ENCODE data around the gene ASCL3. TPM values are rescaled to one million over a fixed set of nuclear protein-coding genes. Genes with fewer than 3 reads are reported as not detected.

ASCL3 gene
- total RNA-seq, 1 donor from 2014 or later: not detected

GRCh38 chr11:8934742-8935488 is 7.9 kb downstream of the ASCL3 start:
- Mint-ChIP-seq H3K36me3 (ENCODE audit: unreplicated experiment) (no peaks in the 10 kb centered on the region), H3K4me1 (ENCODE audit: low read depth, unreplicated experiment) (peaks cover 2% of the 10 kb centered on the region), H3K27me3 (ENCODE audit: unreplicated experiment) (peaks cover 2% of the 10 kb centered on the region), H3K9me3 (ENCODE audit: unreplicated experiment) (peaks cover 1% of the 10 kb centered on the region), H3K4me3 (ENCODE audit: unreplicated experiment) (no peak overlapping the region), H3K27ac (ENCODE audit: unreplicated experiment) (no peak overlapping the region)
- TF ChIP-seq, protein P1, sequence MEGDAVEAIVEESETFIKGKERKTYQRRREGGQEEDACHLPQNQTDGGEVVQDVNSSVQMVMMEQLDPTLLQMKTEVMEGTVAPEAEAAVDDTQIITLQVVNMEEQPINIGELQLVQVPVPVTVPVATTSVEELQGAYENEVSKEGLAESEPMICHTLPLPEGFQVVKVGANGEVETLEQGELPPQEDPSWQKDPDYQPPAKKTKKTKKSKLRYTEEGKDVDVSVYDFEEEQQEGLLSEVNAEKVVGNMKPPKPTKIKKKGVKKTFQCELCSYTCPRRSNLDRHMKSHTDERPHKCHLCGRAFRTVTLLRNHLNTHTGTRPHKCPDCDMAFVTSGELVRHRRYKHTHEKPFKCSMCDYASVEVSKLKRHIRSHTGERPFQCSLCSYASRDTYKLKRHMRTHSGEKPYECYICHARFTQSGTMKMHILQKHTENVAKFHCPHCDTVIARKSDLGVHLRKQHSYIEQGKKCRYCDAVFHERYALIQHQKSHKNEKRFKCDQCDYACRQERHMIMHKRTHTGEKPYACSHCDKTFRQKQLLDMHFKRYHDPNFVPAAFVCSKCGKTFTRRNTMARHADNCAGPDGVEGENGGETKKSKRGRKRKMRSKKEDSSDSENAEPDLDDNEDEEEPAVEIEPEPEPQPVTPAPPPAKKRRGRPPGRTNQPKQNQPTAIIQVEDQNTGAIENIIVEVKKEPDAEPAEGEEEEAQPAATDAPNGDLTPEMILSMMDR (IDR thresholded peaks at IDR 0.05; ENCODE audit: partially characterized antibody, unreplicated experiment): no peak
- no peak for DNase-seq

GRCh38 chr11:8933931-8934330 is 8.9 kb downstream of the ASCL3 start:
- H3K9me3 Mint-ChIP-seq (ENCODE audit: unreplicated experiment): peaks cover 1% of the 10 kb centered on the region
- no peaks in the 10 kb centered on the region for H3K36me3 Mint-ChIP-seq (ENCODE audit: unreplicated experiment)
- peaks cover 2% of the 10 kb centered on the region for H3K4me1 Mint-ChIP-seq (ENCODE audit: low read depth, unreplicated experiment)
- peaks cover 2% of the 10 kb centered on the region for H3K27me3 Mint-ChIP-seq (ENCODE audit: unreplicated experiment)
- H3K4me3 Mint-ChIP-seq (ENCODE audit: unreplicated experiment): no peak overlapping the region
- H3K27ac Mint-ChIP-seq (ENCODE audit: unreplicated experiment): no peak overlapping the region
- TF ChIP-seq, protein P1 (IDR thresholded peaks at IDR 0.05; ENCODE audit: partially characterized antibody, unreplicated experiment): peak; percentile 26
- peak; percentile 24 for DNase-seq

DNA sequence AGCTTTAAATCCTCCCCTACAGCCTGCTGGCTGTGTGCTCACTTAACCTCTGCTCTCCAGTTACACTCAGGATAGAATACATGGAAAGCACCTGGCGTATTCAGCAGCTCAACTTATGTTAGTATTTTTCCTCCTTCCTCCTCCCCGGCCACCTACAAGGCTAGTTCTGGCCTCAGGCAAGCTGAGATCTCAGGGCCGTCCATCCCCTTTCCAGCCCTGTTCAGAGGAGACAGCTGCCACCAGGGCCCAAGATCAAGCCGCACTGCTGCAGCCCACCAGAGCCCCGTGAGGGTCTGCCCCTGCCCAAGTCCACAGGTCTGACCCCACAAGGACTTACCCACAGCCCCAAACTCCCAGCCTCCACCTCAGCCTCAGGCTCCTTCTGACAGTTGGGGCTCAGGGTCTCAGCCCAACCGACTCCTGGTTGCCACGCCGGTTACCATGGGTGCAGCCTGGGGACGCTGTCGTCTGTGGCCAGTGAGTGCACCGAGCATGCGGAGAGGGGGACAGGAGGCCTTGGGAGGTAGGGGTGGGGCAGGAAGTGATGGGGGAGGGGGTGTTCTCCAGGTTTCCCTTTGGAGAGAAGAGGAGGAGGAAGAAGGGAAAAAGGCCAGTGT is 10.1 kb downstream of the ASCL3 start, which contains the start of gene C11orf16:
Gene C11orf16 (minus strand): TSS at position 384 of the 617 bp plus-strand sequence. CDS start 639 bp downstream, outside the sequence.
- TF ChIP-seq, protein P1 (IDR thresholded peaks at IDR 0.05; ENCODE audit: partially characterized antibody, unreplicated experiment): no peak
- peaks cover 2% of the 10 kb centered on the region for H3K27me3 Mint-ChIP-seq (ENCODE audit: unreplicated experiment)
- peaks cover 2% of the 10 kb centered on the region for H3K4me1 Mint-ChIP-seq (ENCODE audit: low read depth, unreplicated experiment)
- no peak for DNase-seq
- no peaks in the 10 kb centered on the region for H3K36me3 Mint-ChIP-seq (ENCODE audit: unreplicated experiment)
- no peak within 1 kb of the TSS for H3K27ac Mint-ChIP-seq (ENCODE audit: unreplicated experiment)
- H3K9me3 Mint-ChIP-seq (ENCODE audit: unreplicated experiment): peaks cover 1% of the 10 kb centered on the region
- no peak within 1 kb of the TSS for H3K4me3 Mint-ChIP-seq (ENCODE audit: unreplicated experiment)

GRCh38 chr11:8930456-8931175 is 12.2 kb downstream of the ASCL3 start:
- Mint-ChIP-seq H3K27ac (ENCODE audit: unreplicated experiment) (no peak overlapping the region), H3K27me3 (ENCODE audit: unreplicated experiment) (peaks cover 2% of the 10 kb centered on the region), H3K36me3 (ENCODE audit: unreplicated experiment) (no peaks in the 10 kb centered on the region), H3K9me3 (ENCODE audit: unreplicated experiment) (peaks cover 1% of the 10 kb centered on the region), H3K4me1 (ENCODE audit: low read depth, unreplicated experiment) (peaks cover 2% of the 10 kb centered on the region), H3K4me3 (ENCODE audit: unreplicated experiment) (no peak overlapping the region)
- TF ChIP-seq, protein P1 (IDR thresholded peaks at IDR 0.05; ENCODE audit: partially characterized antibody, unreplicated experiment): no peak
- DNase-seq: no peak

Measured in glutamatergic neuron (in vitro differentiated cells).